HG02642 (cell line): Measurements from ENCODE around the gene OPTN.
A peak's percentile ranks its signal among the peaks of the same experiment; 100 is the strongest.
"Not testable (repeated sequence)": the region's sequence is repeated elsewhere in the genome, so short reads cannot be mapped to it uniquely, and the experiment has no call there.

Experiments used
- ATAC-seq: cut with Tn5 transposase; IDR thresholded peaks from one replicate; pipeline ENCODE4 v1.9.1; 2021; ENCODE audit warnings: mild to moderate bottlenecking; ENCODE audit not compliant: unreplicated experiment, poor library complexity

The OPTN gene

DNA sequence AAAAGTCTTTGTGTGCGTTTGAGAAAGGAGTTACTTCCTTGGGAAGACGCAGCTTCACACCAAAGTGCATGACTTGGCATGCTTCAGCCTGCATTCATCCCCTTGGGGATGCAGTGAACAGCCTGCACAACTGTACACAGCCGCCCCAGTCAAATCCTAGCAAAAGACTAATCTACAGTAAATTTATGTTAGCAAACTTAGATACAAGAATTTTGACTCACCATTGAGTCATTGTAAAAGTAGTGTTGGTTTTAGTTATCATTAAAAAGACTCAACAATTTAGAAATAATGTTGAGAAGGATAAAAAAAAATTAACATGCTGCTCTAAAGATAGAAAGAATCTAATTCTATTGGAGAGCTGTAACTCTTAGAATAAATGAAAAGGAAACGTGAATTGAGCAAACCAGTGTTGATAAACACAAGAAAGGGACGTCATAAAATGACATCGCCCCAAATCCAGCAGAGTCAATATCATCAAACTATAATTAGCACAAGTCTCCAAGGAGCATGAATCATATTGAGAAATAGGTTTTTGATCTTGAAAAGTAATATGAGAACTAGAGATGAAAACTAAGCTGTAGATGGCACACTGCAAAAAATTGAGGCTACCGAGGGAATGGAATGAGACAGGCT lies 11.9 kb upstream of the OPTN start:
- ATAC-seq = no peak

DNA sequence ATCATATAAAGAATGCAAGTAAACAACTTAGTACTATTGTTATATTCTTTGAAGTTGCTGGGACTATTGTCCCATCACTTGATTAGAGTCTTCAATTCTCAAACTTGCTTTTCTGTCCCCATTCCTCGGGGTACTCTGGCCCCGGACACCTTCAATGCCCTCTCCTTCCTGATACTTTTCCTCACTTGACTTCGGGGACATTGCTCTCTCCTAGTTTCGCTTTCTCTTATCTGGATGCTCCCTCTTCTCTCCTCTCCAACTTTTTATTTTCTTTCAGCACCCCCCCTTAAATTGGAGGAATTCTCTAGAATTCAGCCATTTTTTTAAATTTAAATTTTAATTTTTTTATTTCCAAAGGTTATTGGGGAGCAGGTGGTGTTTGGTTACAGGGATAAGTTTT lies 10.6 kb upstream of the OPTN start:
- ATAC-seq = no peak

DNA sequence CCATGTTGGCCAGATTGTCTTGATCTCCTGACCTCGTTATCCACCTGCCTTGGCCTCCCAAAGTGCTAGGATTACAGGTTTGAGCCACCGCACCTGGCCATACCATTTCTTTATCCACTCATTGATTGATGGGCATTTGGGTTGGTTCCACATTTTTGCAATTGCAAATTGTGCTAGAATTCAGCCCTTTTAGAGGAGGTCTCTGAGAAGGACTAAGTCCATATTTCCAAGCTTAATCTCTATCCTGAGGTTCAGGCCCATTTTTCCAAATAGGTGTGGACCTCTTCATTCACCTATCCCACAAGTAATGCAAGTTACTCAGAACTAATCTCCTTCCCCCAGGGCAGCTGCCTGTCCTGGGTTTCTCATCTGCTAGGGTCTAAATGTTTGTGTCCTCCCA lies 9.7 kb upstream of the OPTN start:
- no peak for ATAC-seq

DNA sequence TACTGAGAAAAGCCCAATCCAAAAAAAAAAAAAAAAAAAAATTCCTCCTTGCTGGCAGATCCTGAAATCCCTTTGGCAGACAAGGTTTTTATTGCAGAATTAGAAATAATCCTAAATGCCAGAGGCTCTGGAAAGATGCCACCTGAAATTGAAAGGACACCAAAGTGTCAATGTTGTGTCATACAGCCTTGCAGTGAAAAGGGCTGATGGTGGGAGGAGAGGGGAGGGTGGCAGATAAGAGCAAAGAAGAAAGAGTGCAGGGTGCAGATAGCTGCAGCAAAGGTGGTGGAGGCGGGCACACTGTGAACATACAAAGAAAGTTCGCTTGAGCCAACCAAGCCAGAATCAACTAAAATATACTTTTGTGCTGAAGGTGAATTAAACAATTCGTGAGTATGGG lies 8.2 kb upstream of the OPTN start:
- no peak for ATAC-seq

- ATAC-seq = no peak
These were observed 7.5 kb upstream of the OPTN start for GRCh38 chr10:13092291-13093102.

- not testable (repeated sequence) for ATAC-seq
These were observed 5.9 kb upstream of the OPTN start for GRCh38 chr10:13094082-13094481.

DNA sequence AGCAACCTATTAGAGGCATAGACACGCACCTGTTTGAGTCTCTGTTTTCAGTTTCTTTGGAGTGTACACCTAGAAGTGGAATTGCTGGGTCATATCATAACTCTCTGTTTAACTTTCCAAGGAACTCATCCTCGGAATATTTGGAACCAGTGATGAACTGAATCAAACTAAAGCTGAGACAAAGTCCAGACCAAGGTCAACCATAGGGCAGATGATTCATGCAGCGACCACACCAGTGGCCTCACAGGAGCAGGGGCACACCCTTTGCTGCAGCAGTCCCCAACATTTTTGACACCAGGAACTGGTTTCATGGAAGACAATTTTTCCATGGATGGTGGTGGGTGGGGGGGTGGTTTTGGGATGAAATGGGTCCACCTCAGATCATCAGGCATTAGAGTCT lies 4.9 kb upstream of the OPTN start:
- ATAC-seq = no peak

DNA sequence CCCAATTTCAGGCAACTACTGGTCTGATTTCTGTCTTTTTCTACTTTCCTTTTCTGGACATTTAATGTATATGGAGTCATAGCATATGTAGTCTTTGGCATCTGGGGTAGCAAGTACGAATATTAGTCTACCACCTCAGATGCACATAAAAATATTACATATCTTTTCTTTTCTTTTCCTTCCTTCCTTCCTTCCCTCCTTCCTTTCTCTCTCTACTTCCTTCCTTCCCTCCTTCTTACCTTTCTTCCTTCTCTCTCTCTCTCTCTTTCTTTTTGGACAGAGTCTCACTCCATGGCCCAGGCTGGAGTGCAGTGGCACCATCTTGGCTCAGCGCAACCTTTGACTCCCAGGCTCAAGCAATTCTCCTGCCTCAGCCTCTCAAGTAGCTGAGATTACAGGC lies 4.0 kb upstream of the OPTN start:
- ATAC-seq = no peak

DNA sequence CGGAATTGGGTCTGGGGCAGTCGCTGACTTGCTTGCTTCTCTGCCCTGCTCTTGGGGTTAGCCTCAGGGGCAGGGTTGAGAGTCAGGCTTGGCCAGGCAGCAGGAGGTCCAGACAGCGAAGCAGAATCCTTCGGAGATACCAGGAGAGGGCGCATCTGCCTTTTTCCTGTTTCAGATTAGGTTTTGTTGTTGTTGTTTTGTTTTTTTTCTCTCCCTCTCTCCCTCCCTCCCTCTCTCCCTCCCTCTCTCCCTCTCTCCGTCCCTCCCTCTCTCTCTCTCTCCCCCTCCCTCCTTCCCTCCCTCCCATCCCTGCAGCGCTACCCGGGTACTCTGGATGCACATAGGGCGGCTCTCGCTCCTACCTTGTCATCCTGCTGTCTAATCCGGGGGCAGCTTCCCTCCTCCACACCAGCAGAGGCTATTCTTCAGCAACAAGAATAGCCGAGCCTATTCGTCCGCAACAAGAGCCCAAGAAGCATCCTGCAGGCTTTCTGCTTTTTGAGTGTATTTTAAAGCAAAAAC lies 758 bp upstream of the OPTN start:
- peak; percentile 35 for ATAC-seq

DNA sequence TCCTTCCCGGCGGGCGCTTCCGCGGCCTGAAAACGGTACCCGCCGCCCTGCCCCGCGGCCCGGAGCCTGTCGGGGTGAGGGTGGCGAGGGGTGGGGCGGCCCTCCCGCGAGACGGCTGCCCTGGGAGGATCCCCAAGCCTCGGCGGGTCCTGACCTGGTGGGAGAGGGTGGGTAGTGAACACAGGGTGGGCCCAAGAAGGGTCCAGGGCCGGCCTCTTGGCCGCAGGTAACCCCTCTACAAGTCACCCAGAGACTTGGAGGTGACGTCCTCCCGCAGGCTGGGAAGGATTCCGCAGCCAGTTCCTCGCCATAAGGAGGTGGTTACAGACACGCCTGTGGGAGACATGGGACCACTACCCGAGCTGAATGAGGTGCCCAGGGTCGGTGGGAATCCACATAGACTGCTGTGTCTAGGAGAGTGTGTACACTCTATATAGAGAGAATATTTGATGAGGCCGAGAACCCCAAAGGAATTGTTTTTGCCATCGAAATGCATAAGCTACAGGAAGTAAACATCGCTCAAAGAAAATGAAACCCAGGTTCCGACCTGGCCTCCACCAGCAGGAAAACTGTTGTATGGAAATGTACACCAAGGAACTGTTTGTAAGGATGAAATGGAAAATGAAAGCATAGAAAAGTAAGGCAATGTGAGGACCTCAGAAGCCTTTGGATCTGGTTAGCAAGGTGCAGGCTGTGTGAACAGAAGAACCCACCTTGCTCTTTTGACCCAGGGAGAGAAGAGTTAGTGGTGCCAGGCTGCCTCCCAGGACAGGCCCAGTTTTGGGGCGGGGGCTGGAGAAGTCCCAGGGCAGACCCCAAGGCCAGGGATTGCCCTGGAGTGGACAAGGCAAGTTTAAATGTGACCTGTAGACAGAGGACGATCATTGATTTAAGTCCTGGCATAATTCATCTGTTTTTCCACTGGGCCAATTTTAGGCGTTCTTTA lies 659 bp downstream of the OPTN start:
- peak; percentile 39 for ATAC-seq

GRCh38 chr10:13102002-13102794 lies 2.2 kb downstream of the OPTN start:
- no peak for ATAC-seq

GRCh38 chr10:13103554-13103953 lies 3.6 kb downstream of the OPTN start:
- ATAC-seq = no peak

GRCh38 chr10:13104697-13105096 lies 4.7 kb downstream of the OPTN start:
- no peak for ATAC-seq

DNA sequence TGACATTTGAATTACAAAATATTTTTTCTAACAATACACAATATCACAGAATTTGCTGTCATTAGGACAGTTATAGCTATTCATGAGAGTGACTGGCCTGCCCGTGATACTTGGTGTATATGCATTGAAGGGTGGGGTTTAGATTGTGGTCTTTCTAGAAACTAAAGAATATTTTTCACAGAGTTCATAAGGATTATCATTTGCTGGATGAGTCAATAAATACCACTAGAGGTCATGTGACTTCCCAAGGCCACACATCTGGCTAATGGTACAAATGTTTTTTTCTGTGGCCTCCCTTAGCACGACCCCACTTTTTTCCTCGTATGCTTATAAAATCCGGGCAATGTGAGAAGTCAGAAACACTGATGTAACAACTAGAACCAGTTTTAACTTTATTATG lies 5.2 kb downstream of the OPTN start:
- no peak for ATAC-seq

- no peak for ATAC-seq
These were observed 6.6 kb downstream of the OPTN start for GRCh38 chr10:13106387-13107045.

DNA sequence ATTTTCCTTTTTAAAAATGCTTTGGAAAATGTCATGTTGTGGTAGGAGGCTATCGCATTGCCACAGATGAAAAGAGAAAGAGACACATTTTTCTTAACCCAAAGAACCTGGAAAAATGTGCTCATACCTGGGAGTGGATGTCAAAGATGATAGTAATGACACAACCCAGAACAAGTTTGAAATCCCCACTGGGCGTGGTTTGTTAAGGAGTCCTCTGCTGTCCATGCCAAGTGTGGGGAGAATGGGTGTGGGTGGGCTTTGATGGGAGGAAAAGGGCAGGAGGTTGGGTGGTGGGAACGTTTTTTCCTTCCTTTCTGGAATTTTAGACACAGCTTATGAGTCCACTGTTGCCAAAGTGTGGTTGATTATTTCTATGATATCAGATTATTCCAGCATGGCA lies 10.9 kb downstream of the OPTN start:
- no peak for ATAC-seq

GRCh38 chr10:13113544-13113943 lies 13.6 kb downstream of the OPTN start:
- no peak for ATAC-seq

DNA sequence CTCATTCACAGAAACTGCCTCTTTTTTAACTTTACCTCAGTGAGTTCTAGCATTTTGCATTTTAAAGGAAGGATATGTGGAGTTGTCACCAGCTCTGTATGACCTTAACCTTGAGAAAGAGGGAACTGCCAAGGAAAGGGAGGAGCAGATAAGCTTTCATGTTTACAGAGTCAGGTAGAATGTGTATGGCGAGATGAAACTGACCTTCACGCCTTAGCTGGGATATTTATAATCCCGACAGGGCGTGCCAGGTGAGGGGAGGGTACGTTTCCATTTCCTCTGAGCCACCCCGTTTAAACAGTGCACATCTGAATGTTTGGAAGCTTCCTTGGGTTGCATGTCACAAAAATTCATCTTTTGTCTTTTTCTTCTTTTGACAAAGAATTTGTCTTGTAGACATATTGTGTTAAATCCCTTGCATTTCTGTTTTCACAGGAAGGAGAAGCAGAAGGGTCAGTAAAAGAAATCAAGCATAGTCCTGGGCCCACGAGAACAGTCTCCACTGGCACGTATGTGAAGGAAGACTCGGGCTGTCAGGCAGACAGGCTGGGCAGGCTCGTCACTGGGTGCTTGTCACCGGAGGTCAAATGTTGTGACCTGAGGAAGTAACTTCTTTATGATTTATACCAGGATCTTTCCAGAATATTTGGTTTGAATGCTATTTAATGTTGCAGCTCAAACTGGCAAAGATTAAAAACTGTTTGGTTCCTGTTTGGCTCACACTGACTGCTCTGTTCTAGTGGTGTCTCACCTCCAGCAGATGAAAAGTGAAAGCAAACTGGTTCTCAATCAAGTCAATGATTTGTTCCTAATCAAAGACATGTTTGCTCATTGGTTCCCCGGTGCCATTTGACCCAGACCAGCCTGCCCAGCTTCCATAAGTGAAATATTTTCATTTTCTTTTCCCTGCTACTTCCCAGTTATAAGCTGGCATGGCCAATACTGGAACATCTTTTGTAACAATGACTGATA lies 16.2 kb downstream of the OPTN start:
- no peak for ATAC-seq
